A549 (cell line): ENCODE measurements around the gene RPS17.

ENCODE experiments used
- MAX ChIP-seq: IDR thresholded peaks from 2 replicates; pipeline ENCODE4 v1.6.1; 2012
- RAD21 ChIP-seq, 2 experiments: fragments of >200 bp in 1 of 2; sonication (Bioruptor Twin) in 1 of 2; formaldehyde crosslinking in 1 of 2; IDR thresholded peaks in 1 of 2; conservative IDR thresholded peaks in 1 of 2; 2 replicates in 1 of 2; 3 replicates in 1 of 2; pipeline ENCODE4 v1.6.1; 2012 to 2018; ENCODE audit warnings: inconsistent platforms in 1 of 2
- TF ChIP-seq, protein P1 (sequence below): fragments of >200 bp; sonication (Bioruptor Twin); formaldehyde crosslinking; IDR thresholded peaks from 3 replicates; pipeline ENCODE4 v1.5.1; 2016

- no peak for TF ChIP-seq MAX
- no peak for TF ChIP-seq RAD21 (conservative IDR thresholded peaks at IDR 0.05 in 1 of 2, IDR thresholded peaks at IDR 0.05 in 1 of 2)
- TF ChIP-seq, protein P1, sequence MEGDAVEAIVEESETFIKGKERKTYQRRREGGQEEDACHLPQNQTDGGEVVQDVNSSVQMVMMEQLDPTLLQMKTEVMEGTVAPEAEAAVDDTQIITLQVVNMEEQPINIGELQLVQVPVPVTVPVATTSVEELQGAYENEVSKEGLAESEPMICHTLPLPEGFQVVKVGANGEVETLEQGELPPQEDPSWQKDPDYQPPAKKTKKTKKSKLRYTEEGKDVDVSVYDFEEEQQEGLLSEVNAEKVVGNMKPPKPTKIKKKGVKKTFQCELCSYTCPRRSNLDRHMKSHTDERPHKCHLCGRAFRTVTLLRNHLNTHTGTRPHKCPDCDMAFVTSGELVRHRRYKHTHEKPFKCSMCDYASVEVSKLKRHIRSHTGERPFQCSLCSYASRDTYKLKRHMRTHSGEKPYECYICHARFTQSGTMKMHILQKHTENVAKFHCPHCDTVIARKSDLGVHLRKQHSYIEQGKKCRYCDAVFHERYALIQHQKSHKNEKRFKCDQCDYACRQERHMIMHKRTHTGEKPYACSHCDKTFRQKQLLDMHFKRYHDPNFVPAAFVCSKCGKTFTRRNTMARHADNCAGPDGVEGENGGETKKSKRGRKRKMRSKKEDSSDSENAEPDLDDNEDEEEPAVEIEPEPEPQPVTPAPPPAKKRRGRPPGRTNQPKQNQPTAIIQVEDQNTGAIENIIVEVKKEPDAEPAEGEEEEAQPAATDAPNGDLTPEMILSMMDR: no peak
These were observed 11.5 kb upstream of the RPS17 start for GRCh38 chr15:82551646-82552247.
